Jurkat, Clone E6-1 (cell line): Measurements from ENCODE around the gene TP53TG3F. TPM values are rescaled to one million over a fixed set of nuclear protein-coding genes. Genes with fewer than 3 reads are reported as not detected.
"Not testable (repeated sequence)": the region's sequence is repeated elsewhere in the genome, so short reads cannot be mapped to it uniquely, and the experiment has no call there.

Source experiments
- DNase-seq: peaks from one replicate; pipeline ENCODE4 v3.0.0-alpha.2; 2011; ENCODE audit warnings: low read depth, low spot score
- H3K4me3 ChIP-seq: 2 replicates; pipeline ENCODE4 v1.5.1; 2011; ENCODE audit warnings: mild to moderate bottlenecking, low read length, control low read depth, moderate library complexity
- polyA plus RNA-seq: library from polyadenylated mRNA; unstranded; fragments of >200 nt; gene quantifications from one replicate; pipeline ENCODE4 v1.2.1, GENCODE V29; 2012; ENCODE audit warnings: missing spikeins; ENCODE audit not compliant: insufficient read length, insufficient read depth

Gene TP53TG3F
- not detected for polyA plus RNA-seq

DNA sequence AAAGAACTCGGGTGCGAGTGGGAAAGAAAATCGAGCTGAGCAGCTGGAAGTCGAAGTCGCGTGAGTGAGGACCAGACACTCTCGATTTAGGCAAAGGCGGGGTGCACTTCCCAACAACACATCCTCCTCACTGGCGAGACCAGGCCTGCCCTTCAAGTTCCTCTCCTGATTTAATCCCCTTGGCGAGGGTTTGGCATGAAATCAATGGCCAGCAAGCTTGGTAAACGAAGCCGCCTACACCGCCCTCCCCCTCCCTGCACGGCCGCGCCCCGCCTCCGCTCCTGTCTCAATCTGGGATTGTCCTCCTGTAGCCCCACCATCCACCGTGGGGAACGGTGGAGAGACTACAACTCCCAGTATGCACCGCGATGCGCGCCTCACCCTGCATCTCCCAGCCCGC lies at the start of gene TP53TG3F:
TSS of gene TP53TG3F (plus strand) at position 301 of the 400 bp plus-strand sequence. CDS start at position 369, 68 bp downstream.
- H3K4me3 ChIP-seq, DNase-seq: not testable (repeated sequence)

- H3K4me3 ChIP-seq, DNase-seq: not testable (repeated sequence)
Measured at GRCh38 chr16:33491611-33492010, 32.2 kb downstream of the TP53TG3F start.

- not testable (repeated sequence) for DNase-seq
Measured at GRCh38 chr16:33507231-33507630, 47.8 kb downstream of the TP53TG3F start.

DNA sequence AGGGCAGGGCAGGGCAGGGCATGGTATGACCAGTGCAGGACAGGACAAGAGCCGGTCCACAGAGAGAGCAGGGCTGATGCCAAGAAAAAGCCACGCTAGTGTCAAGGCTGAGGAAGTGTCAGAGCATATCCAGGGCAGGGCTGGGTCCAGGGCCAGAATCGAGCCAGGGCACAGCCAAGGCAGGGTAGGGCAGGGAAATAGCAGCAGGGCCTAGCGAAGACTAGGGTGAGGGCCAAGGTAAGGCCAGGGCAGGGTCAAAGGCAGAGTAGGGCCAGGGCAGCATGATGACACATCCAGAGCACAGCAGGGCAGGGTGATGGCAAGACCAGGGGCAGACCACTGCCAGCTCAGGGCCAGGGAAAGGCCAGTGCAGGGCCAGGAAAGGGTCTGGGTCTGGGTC lies 49.7 kb downstream of the TP53TG3F start:
- not testable (repeated sequence) for H3K4me3 ChIP-seq, DNase-seq

More at GRCh38 chr16:33507231-33507630, 47.8 kb downstream of the TP53TG3F start:
- not testable (repeated sequence) for H3K4me3 ChIP-seq

DNA sequence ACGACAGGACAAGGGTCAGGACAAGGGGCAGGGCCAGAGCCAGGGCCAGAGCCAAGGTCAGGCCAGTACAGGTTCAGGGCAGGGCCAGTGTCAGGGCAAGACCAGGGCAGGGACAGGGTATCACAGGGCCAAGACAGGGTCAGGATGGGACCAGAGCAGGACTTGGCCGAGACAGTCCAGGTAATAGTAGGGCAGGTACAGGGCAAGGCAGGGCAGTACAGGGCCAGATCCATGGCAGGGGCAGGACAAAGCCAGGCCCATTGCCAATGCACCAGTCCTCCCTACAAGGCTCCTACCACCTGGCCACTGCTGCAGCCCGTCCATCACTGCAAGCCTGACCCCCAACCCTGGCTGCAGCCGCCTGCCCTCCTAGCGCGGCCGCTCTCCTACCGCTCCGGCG lies 50.5 kb downstream of the TP53TG3F start:
- not testable (repeated sequence) for H3K4me3 ChIP-seq, DNase-seq
